SU-DHL-6 (cell line): ENCODE measurements around the gene ZNF488.

Source experiments
- EZH2phosphoT487 ChIP-seq: fragments of 200-600 bp; sonication (generic), shearing (Covaris generic); conservative IDR thresholded peaks from 2 replicates; pipeline ENCODE4 v1.6.1; 2018; ENCODE audit warnings: mild to moderate bottlenecking, antibody characterized with exemption, low read length, moderate library complexity, mixed read lengths
- TF ChIP-seq, protein P1 (sequence below): fragments of 200-600 bp; sonication (generic); IDR thresholded peaks from one replicate; pipeline ENCODE4 v1.5.1; 2017; ENCODE audit warnings: antibody characterized with exemption, mild to moderate bottlenecking, low read length, moderate library complexity; ENCODE audit not compliant: insufficient read depth, poor library complexity, severe bottlenecking

DNA sequence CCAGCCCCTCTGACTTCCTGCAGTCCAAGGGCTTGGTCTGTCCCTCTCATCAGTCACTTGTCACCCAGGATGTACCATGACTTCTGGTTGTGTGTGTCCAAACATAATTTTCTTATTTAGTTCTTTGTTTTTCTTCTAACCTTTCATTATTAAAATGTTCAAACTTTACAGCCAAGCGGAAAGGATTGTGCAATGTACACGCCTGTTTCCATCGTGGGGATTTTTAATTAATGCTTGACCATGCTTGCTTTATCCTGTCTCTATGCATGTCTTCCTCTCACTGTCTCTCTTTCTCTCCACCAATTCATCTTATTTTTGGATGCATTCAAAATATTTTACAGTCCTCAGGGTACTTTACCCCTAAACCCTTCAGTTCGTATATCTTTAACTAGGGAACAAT is 26.2 kb upstream of the ZNF488 start:
- TF ChIP-seq, protein P1, sequence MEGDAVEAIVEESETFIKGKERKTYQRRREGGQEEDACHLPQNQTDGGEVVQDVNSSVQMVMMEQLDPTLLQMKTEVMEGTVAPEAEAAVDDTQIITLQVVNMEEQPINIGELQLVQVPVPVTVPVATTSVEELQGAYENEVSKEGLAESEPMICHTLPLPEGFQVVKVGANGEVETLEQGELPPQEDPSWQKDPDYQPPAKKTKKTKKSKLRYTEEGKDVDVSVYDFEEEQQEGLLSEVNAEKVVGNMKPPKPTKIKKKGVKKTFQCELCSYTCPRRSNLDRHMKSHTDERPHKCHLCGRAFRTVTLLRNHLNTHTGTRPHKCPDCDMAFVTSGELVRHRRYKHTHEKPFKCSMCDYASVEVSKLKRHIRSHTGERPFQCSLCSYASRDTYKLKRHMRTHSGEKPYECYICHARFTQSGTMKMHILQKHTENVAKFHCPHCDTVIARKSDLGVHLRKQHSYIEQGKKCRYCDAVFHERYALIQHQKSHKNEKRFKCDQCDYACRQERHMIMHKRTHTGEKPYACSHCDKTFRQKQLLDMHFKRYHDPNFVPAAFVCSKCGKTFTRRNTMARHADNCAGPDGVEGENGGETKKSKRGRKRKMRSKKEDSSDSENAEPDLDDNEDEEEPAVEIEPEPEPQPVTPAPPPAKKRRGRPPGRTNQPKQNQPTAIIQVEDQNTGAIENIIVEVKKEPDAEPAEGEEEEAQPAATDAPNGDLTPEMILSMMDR: no peak
- TF ChIP-seq EZH2phosphoT487: no peak
